Adrenal gland (tissue), 5 donors: ENCODE data around the gene EPHB1.

Source experiments
- POLR2A ChIP-seq, 2 donors: fragments of 450-650 bp; IDR thresholded peaks; one replicate each; pipeline ENCODE4 v1.6.1; 2017; ENCODE audit warnings: antibody characterized with exemption in 2 of 2, mild to moderate bottlenecking in 2 of 2, moderate library complexity in 1 of 2
- TF ChIP-seq, protein P1 (sequence below), 6 experiments: fragments of 450-650 bp in 4 of 6; fragments of 200-600 bp in 2 of 6; sonication (generic) in 1 of 6; IDR thresholded peaks; 1 replicate in 5 of 6; 2 replicates in 1 of 6; pipeline versions ENCODE4 v1.5.1 to v1.8.0; 2016 to 2021; ENCODE audit warnings: antibody characterized with exemption in 6 of 6, mild to moderate bottlenecking in 2 of 6, moderate library complexity in 1 of 6
- donor health status: DM: no; HTN: no; CAD: no.

DNA sequence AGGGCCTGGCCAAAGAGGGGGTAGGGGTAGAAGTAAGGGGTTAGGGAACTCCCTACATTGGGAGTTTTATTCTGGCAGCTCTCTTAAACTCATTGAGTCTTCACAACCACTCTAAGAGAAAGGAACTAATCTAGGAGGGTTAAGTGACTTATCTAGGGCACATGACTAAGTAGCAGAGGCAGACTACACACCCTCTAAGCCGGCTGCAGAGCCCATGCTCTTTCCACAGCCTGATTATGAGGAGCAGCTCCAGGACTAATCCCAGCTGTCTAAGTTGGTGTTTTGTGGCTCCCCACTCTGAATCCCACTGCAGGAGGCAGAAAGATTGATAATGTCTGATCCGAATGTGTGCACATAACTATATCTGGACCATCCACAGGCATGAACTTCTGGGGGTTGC is 374.6 kb downstream of the EPHB1 start:
- TF ChIP-seq, protein P1, sequence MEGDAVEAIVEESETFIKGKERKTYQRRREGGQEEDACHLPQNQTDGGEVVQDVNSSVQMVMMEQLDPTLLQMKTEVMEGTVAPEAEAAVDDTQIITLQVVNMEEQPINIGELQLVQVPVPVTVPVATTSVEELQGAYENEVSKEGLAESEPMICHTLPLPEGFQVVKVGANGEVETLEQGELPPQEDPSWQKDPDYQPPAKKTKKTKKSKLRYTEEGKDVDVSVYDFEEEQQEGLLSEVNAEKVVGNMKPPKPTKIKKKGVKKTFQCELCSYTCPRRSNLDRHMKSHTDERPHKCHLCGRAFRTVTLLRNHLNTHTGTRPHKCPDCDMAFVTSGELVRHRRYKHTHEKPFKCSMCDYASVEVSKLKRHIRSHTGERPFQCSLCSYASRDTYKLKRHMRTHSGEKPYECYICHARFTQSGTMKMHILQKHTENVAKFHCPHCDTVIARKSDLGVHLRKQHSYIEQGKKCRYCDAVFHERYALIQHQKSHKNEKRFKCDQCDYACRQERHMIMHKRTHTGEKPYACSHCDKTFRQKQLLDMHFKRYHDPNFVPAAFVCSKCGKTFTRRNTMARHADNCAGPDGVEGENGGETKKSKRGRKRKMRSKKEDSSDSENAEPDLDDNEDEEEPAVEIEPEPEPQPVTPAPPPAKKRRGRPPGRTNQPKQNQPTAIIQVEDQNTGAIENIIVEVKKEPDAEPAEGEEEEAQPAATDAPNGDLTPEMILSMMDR (IDR thresholded peaks at IDR 0.05), result no peak
- TF ChIP-seq POLR2A (IDR thresholded peaks at IDR 0.05), result no peak
